OCI-M2 (cell line): ENCODE measurements around the gene CLDN11.

Experiments
- DNase-seq: peaks from one replicate; lab custom pipeline; 2025; ENCODE audit not compliant: unreplicated experiment; lab: John Stamatoyannopoulos, UW

CLDN11 gene

DNA sequence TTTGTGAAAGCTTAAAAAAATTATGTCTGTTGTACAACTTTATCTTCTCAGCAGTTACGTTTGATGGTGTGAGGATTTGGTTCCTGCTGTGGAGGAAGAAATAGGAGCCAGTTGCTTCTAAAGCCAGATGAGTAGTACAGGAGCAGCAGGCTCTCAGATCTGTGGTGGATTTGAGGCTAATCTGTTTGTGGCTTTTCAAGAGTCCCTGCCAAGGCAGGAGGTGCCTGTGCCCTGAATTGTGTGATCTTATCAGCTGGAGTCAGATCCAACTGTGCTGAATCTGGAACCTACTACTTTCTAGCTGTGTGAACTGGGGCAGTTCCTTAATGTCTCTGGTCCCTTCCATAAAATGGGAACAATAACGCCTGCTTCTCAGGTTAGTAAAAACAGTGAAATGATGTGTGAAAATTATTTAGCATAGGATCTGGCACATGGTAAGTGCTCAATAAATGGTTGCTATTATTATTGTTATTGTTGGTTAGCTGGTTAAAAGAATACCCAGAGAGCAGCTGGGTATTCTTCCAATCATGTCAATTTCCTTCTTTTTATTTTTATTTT lies 7.7 kb downstream of the CLDN11 start:
- no peak for DNase-seq

GRCh38 chr3:170428095-170428494 lies 9.4 kb downstream of the CLDN11 start:
- DNase-seq = no peak

DNA sequence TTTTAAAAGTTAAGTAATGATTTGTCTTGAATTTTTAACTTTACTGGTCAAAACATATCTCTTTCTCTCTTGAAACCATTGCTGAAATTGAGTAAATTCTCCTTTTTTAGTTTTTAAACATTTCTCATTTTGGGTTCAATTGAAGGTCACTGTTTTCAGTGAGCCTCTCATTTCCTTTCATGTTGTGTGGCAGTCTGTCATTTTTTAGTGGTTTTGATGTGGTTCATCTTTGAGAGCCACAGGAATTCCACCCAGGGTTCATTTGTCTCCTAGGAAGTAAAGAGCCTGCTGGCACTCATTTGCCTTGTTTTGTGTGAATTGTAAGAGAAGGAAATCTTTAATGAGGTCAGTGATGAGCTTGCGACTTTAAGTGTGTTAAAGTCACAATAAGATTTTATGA lies 10.4 kb downstream of the CLDN11 start:
- no peak for DNase-seq

- no peak for DNase-seq
These were observed 12.4 kb downstream of the CLDN11 start for GRCh38 chr3:170431054-170431453.

- no peak for DNase-seq
These were observed 13.7 kb downstream of the CLDN11 start for GRCh38 chr3:170432416-170432815.

DNA sequence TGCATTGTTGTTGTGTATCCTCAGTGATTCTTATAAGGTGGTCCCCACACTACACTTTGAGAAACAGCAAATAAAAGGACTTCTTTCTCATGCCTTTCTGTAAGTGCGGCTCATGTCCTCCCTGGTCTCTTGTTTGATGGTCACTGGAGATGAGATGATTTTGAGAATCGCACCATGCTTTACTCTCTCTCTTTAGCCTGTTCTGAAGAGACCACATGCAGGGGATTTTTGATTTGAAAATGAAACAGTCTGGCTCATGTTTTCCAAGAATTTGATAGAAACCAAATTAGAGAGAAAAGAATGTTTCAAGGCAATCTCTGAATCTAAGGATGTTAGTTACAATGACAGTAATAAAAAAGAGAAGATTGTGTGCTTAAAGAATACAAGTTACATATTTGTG lies 18.0 kb downstream of the CLDN11 start:
- DNase-seq = no peak

GRCh38 chr3:170437176-170437575 lies 18.5 kb downstream of the CLDN11 start:
- DNase-seq = no peak

- DNase-seq = no peak
These were observed 19.2 kb downstream of the CLDN11 start for GRCh38 chr3:170437696-170438407.

DNA sequence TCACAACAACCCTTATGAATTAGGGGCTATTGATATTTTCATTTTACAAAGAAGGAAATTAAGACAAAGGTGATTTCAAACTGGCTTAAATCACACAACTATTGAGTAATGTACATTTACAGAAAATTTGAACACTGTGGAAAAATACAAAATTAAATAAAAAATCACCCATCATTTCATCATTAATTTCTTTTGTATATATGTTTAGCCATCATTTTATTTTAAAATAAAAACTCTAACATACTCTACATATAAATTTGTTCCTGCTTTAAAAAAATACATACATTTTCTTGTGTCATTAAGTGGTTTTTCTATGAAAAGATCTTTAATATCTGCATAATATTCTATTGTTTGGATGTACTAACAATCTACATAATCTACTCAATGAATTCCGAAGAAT lies 20.2 kb downstream of the CLDN11 start:
- no peak for DNase-seq

- no peak for DNase-seq
These were observed 21.7 kb downstream of the CLDN11 start for GRCh38 chr3:170440344-170440743.

GRCh38 chr3:170441412-170441811 lies 22.7 kb downstream of the CLDN11 start:
- no peak for DNase-seq

DNA sequence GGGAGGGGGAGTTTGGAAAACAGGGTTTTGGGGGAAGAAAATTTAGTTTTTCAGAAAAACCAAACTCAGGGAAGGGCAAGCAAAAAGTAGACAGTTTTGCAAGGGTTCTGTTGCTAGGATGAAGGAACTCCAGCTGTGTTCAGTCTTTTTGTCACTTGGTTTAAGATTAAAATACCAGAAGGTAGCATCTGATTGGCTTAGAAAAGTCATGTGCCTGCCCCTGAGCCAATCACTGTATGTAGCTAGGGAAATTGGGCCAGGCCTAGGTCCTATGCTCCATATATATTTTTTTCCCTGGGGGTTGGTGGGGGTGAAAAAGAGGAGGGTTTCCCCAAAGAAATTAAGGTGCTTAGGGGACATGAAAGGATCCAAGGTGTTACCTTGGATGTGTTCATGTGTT lies 24.3 kb downstream of the CLDN11 start:
- DNase-seq = no peak

GRCh38 chr3:170443457-170443856 lies 24.8 kb downstream of the CLDN11 start:
- DNase-seq = no peak

DNA sequence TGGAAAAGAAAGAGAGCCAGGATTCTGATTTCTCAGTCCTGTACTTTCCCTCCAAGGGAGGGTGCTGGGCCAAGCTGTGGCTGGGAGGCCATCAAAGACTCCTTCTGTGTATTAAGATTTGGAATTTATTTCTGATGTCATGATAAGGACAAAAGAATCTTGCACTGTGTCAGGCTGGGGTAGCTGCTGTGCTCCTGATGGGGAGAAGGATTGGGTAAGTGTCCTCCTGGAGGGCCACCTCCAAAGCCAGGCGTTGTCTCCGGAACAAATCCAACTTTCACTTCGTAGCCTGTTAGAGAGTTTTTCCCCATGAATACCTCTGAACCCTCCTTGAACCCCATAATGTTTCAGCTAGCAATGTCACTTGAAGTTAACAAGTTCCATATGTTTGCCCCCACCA lies 29.9 kb downstream of the CLDN11 start:
- no peak for DNase-seq

DNA sequence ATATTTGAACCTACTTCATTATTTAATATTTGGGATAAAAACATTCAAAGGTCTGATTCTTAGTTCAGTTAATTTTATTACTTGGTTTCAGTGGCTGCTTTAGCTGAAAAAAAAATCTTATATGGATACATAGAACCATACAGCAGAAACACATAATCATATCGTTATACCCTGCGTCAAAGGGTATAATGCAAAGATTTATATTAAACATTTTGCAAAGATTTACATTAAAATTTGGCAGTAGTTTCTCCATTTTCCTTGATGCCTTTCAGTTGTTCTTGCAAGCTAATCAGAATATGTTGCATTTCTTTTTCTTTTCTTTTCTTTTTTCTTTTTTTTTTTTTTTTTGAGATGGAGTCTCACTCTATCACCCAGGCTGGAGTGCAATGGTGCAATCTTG lies 31.4 kb downstream of the CLDN11 start:
- DNase-seq = no peak

DNA sequence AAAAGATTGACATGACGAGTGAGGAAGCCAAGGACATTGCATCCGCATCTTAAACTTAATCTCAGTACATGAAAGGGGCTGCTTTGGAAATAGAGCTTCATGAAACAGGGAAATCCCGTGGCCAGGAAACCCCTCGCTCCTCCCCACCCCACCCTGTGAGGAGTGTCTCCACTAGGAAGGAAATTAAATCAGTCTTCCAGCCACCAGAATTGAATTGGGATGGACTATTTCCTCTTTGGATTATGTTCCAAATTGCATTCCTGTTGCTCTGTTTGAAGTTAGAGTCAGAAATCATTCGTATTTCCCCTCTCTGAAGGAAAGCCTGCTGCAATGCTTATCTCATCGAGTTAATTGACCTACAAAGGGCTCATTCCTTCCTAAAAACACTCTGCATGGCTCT lies 35.8 kb downstream of the CLDN11 start:
- DNase-seq = no peak

DNA sequence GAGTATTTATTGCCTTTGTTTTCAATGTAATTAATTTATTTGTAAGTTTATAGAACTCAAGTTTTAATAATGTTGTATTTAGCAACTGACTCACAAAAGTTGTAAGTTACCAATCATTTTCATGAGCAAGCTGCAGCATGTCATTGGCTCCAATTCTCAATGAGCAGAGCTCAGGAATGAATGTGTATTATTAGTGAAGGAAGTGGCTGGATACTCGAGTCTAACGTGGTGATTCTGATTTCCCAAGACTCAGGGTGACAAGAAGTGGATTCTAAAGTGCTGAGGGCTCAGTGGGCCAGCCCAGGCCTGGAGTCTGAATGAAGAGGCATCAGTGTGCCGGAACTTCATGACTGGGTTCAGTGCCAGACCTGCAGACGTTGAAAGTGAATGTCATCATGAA lies 39.6 kb downstream of the CLDN11 start:
- DNase-seq = no peak

DNA sequence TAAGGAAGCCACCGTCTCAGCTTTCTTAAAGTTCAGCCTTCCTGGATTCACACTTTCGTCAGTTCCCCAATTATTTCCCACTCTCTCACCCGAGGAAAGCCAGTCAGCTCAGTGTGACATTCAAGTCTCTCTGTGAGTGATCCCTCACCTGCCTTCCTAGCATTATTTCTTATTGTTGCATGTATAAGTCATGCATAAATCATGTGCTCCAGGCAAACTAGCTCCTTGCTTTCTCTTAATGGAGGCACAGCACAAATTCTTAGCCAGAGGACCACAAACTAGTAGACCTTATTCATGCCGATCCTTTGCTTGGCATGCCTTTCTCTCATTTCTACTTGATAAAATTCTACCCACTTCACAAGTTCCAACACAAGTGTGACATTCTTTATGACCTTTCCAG lies 44.3 kb downstream of the CLDN11 start:
- no peak for DNase-seq

DNA sequence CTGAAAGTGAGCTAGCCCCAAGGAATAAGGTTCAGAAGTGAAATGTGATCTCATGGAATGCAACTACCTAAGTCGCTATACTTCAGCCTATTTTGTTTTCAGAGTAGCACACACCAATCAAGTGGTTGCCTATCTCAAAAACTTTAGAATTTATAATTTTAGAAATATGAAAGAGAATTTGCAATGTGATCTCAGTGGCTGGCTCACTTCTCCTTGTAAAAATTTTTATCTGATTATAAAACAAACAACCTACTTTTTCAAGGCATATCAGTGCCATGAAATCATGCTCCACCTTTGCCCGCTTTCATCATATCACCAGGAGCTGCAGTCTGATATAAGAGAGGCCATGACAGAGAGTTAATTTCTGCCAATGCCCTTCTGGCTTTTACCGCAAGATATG lies 47.3 kb downstream of the CLDN11 start:
- DNase-seq = no peak

DNA sequence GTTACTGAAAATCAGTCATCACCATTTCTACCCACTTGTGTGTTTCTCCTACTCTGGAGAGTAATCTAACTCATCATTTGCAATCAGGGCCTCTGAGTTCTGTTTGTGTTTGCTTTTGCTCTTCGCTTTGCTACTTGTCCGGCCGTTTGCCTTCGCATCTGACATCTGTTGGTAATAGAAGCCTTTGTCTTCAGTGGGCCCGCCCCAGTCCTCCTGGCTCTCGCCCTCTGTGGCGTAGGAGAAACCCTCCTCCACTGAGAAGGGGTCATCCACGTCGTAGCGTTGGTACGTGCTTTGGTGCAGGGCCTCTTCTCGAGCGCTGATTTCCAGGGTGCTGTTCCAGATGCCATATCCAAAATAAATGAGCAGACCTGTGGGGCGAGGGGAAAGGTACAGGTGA lies 48.3 kb downstream of the CLDN11 start:
- no peak for DNase-seq

GRCh38 chr3:170467571-170468147 lies 49.0 kb downstream of the CLDN11 start:
- DNase-seq = no peak

- no peak for DNase-seq
These were observed 50.7 kb downstream of the CLDN11 start for GRCh38 chr3:170469151-170470062.
